Fibroblast of upper back skin (primary cell): Measurements from ENCODE around the gene KANSL1.
"Not testable (repeated sequence)": the region's sequence is repeated elsewhere in the genome, so short reads cannot be mapped to it uniquely, and the experiment has no call there.

Experiments
- DNase-seq: peaks from one replicate; pipeline ENCODE4 v3.0.0-alpha.2; 2013

KANSL1 gene

DNA sequence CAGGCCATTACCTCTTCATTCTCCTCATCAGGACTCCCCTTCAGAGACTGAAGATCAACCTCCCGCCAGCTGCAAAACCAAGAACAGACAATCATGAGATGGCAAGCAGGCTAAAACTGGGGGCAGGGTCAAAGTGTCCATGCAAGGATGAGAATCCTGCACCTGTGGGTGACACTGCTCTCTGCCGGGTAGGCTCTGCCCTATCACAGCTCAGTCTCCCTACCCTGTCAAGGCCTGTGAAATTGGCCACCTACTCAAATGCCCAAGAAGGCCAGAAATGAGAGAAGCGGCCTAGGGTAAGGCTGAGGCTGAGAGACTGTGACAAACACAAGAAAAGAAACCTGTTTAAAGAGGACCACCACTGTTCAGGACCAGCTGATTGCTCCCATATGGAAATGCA, 159.8 kb downstream of the KANSL1 start:
- no peak for DNase-seq

DNA sequence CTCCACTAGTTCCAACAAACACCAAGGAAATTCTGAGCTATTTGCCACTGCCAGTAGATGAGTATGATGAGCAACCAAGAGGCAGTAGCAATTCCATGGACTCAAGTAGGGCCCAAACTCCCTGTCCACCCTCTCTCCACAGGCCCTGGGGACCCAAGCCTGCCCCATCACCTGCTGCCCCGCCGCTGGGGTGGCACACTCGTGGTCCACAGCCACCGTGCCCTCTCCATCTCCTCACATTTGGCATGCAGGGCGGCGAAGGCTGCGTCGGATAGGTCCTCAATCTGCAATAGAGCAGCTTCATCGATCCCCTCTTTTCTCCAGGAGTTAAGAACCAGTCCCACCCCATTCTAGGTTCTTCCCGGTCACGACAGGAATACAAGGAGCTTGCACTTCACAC, 160.3 kb downstream of the KANSL1 start:
- no peak for DNase-seq

DNA sequence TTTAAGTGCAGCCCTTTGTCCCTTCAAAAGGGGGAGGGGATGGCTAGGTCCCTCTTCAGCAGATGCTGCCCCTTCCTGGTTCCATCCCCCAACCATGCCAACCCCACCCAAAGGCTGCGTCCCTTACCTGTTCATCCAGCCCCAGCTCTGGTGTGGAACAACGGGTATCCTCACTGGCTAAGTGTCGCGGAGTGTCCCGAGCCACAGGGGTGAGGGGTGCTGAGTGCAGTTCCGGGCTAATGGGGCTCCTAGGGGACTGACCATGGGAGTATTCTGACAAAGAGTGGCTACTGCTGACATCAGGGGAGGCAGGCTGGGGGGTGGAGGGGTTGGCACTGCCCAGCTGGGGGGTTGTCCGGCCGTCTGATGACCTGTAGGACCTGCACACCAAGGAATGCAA, 161.3 kb downstream of the KANSL1 start:
- DNase-seq, result no peak

DNA sequence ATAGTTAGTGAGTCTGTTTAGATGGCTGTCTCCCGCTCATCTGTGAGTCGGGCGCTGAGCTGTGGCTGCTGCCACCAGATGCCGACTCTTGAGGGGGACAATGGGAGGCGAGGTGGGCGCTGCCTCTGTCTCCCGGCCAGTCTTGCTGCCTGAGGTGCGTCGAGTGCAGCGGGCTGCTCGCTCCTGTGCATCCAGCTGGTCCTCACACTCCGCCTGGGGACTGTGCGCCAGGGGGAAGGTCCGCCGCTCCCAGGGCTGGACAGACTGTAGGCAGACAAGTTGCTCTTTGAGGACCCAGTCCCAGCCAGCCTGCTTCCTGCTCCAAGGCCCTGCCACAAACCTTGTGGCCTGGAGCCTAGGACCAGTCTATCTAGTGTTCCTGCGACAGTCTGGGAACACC, 161.8 kb downstream of the KANSL1 start:
- no peak for DNase-seq

DNA sequence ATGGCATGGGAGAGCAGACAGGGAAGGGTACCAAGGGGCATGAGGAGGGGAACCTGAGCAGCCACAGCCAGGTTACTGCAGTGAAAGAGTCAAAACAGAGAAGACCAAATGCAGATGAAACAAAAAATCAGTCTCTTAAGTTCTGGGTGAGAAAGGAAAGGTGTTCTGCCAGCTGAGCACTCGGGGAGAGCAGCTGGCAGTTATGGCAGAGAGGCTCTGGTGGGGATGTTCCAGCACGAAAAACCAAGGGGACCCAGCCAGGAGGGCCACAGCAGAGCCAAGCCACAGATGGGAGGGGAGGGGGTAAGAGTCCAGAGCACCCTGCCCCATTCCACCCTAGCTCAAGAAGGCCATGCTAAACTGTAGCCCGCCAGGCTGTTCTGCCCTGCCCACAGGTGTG, 162.5 kb downstream of the KANSL1 start:
- no peak for DNase-seq

DNA sequence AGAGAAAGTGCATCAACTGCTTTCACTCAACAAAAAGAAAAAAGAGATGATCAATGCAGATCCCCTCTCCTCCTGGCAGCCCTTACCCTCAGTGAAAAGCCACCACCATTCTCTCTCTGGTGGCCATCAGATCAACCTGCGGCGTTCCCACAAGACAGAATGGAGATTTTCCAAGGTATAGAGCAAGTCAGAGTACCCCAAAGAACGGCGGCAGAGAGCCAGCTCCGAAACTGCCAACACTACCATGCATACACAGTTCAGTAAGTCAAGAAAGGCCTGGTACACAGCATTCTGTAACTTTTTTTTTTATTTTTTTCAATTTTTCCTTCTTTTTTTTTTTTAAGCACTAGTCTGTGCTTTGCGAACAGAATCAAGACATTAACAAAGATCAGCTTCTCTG, 163.6 kb downstream of the KANSL1 start:
- DNase-seq, result no peak

DNA sequence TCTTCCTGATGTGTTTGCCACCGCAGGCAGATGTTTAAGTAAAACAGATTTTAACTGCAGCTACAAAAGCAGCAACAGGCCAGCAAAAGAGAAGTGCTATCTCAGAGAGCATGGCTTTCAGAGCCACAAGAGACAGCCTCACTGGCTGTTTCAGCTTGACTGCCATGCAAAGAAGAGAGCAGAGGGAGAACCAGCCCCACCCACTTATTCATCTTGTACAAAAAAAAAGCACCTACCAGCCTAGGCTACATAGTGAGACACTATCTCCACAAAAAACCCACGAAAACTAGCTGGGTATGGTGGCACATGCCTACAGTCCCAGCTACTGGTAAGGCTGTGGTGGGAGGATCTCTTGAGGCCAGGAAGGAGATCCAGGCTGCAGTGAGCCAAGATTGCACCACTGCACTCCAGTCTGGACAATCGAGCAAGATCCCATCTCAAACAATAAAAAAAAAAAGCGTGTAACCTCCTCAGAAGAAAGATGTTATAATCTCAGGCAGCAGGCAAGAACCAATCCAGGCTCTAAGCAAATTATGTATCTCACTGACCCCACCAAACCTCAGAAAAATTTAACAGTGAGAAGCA, 164.2 kb downstream of the KANSL1 start:
- no peak for DNase-seq

DNA sequence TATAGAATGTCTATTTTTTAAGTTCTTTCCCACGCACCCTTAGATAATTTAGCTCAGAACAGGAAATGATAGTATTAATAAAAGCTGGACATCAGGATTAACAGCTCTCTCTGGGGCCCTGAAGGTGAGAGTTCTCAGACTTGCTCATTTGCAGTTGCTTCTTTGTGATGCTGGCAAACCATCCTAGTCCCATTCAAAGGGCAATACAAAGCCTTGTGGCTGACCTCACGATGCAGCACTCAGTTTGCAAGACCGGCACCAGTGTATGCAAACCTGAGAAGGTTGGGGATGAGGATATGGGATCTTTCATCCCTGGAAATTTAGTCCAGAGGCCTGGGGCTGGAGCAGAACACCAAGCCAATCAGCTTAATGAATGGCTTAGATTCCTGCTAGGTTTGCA, 164.9 kb downstream of the KANSL1 start:
- DNase-seq, result no peak

DNA sequence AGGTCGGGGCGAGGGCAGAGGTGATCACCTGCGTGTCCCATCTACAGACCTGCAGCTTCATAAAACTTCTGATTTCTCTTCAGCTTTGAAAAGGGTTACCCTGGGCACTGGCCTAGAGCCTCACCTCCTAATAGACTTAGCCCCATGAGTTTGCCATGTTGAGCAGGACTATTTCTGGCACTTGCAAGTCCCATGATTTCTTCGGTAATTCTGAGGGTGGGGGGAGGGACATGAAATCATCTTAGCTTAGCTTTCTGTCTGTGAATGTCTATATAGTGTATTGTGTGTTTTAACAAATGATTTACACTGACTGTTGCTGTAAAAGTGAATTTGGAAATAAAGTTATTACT, 165.3 kb downstream of the KANSL1 start:
- DNase-seq, result no peak

DNA sequence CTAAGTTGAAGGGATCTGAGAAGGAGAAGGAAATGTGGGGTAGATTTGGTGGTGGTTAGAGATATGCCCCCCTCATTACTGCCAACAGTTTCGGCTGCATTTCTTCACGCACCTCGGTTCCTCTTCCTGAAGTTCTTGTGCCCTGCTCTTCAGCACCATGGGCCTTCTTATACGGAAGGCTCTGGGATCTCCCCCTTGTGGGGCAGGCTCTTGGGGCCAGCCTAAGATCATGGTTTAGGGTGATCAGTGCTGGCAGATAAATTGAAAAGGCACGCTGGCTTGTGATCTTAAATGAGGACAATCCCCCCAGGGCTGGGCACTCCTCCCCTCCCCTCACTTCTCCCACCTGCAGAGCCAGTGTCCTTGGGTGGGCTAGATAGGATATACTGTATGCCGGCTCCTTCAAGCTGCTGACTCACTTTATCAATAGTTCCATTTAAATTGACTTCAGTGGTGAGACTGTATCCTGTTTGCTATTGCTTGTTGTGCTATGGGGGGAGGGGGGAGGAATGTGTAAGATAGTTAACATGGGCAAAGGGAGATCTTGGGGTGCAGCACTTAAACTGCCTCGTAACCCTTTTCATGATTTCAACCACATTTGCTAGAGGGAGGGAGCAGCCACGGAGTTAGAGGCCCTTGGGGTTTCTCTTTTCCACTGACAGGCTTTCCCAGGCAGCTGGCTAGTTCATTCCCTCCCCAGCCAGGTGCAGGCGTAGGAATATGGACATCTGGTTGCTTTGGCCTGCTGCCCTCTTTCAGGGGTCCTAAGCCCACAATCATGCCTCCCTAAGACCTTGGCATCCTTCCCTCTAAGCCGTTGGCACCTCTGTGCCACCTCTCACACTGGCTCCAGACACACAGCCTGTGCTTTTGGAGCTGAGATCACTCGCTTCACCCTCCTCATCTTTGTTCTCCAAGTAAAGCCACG, 165.9 kb downstream of the KANSL1 start:
- no peak for DNase-seq

DNA sequence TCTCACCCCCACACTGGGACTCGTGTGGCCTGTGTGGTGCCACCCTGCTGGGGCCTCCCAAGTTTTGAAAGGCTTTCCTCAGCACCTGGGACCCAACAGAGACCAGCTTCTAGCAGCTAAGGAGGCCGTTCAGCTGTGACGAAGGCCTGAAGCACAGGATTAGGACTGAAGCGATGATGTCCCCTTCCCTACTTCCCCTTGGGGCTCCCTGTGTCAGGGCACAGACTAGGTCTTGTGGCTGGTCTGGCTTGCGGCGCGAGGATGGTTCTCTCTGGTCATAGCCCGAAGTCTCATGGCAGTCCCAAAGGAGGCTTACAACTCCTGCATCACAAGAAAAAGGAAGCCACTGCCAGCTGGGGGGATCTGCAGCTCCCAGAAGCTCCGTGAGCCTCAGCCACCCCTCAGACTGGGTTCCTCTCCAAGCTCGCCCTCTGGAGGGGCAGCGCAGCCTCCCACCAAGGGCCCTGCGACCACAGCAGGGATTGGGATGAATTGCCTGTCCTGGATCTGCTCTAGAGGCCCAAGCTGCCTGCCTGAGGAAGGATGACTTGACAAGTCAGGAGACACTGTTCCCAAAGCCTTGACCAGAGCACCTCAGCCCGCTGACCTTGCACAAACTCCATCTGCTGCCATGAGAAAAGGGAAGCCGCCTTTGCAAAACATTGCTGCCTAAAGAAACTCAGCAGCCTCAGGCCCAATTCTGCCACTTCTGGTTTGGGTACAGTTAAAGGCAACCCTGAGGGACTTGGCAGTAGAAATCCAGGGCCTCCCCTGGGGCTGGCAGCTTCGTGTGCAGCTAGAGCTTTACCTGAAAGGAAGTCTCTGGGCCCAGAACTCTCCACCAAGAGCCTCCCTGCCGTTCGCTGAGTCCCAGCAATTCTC, 166.8 kb downstream of the KANSL1 start:
- DNase-seq, result no peak

DNA sequence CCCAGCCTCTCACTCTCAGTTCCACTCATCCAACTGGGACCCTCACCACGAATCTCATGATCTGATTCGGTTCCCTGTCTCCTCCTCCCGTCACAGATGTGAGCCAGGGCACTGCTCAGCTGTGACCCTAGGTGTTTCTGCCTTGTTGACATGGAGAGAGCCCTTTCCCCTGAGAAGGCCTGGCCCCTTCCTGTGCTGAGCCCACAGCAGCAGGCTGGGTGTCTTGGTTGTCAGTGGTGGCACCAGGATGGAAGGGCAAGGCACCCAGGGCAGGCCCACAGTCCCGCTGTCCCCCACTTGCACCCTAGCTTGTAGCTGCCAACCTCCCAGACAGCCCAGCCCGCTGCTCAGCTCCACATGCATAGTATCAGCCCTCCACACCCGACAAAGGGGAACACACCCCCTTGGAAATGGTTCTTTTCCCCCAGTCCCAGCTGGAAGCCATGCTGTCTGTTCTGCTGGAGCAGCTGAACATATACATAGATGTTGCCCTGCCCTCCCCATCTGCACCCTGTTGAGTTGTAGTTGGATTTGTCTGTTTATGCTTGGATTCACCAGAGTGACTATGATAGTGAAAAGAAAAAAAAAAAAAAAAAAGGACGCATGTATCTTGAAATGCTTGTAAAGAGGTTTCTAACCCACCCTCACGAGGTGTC, 167.6 kb downstream of the KANSL1 start:
- DNase-seq, result no peak

DNA sequence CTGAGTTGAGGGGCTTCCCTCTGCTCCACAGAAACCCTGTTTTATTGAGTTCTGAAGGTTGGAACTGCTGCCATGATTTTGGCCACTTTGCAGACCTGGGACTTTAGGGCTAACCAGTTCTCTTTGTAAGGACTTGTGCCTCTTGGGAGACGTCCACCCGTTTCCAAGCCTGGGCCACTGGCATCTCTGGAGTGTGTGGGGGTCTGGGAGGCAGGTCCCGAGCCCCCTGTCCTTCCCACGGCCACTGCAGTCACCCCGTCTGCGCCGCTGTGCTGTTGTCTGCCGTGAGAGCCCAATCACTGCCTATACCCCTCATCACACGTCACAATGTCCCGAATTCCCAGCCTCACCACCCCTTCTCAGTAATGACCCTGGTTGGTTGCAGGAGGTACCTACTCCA, 168.2 kb downstream of the KANSL1 start:
- no peak for DNase-seq

DNA sequence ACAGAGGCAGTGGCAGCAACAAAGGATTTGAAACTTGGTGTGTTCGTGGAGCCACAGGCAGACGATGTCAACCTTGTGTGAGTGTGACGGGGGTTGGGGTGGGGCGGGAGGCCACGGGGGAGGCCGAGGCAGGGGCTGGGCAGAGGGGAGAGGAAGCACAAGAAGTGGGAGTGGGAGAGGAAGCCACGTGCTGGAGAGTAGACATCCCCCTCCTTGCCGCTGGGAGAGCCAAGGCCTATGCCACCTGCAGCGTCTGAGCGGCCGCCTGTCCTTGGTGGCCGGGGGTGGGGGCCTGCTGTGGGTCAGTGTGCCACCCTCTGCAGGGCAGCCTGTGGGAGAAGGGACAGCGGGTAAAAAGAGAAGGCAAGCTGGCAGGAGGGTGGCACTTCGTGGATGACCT, 168.6 kb downstream of the KANSL1 start:
- DNase-seq, result no peak

DNA sequence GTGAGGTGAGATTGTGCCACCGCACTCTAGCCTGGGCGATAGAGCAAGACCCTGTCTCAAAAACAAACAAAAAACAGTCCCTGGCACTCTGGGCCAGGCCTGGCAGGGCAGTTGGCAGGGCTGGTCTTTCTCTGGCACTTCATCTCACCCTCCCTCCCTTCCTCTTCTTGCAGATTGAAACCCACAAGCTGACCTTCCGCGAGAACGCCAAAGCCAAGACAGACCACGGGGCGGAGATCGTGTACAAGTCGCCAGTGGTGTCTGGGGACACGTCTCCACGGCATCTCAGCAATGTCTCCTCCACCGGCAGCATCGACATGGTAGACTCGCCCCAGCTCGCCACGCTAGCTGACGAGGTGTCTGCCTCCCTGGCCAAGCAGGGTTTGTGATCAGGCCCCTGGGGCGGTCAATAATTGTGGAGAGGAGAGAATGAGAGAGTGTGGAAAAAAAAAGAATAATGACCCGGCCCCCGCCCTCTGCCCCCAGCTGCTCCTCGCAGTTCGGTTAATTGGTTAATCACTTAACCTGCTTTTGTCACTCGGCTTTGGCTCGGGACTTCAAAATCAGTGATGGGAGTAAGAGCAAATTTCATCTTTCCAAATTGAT, 169.3 kb downstream of the KANSL1 start:
- DNase-seq, result no peak

DNA sequence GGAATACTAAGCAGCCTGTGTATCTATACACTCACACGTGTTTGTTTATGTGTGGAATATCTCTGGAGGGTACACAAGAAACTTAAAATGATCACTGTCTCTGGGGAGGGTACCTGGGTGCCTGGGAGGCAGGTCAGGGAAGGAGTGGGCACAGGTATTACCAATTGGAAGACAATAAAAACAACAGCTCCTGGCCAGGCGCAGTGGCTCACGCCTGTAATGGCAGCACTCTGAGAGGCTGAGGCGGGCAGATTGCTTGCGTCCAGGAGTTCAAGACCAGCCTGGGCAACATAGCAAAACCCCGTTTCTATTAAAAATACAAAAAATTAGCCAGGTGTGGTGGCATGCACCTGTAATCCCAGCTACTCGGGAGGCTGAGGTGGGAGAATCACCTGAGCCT, 169.9 kb downstream of the KANSL1 start:
- DNase-seq, result not testable (repeated sequence)

DNA sequence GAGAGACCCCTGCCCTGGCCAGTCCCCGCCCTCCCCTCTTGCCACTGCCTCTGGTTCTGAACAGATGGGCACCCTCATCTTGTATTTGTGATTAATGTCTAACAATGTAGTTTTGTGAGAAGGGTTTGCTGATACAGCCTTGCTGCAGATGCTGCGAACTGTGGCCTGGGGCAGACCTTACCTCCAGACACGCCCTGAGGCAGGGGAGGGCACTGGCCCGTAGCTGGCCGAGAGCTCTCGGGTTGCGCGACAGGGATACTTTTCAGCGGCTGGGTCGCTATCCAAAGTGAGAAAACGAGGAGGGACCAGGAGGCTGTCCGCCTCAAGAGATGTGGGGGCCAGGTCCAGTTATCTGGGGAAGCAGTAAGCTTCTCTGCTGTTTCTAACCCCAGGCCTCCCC, 172.2 kb downstream of the KANSL1 start:
- DNase-seq, result no peak

DNA sequence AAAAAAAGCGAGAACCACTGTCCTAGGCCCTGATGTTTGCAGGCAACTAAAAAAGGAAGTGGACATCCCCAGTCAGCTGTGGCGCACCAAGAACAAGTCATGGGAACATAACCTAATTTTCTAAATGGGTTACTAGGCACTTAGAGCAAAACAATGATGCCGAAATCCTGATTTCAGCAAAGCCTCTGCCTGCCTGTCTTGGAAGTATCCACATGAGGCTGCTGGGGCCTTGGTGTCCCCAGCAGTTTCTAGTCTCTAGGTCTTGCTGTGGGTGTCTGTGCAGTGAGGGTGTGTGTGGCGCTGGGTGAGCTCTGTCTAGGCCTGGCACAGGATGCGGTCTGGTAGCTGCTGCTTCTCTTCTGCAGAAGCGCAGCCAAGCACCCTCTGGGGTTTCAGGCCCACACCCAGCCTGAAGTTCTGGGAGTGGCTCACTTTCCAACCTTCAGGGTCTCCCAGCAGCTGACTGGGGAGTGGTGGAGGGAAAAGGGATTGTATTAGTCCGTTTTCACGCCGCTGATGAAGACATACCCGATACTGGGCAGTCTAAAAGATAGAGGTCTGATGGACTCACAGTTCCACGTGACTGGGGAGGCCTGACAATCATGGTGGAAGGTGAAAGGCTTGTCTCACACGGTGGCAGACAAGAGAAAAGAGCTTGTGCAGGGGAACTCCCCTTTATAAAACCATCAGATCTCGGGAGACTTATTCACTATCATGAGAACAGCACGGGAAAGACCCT, 173.0 kb downstream of the KANSL1 start:
- no peak for DNase-seq

DNA sequence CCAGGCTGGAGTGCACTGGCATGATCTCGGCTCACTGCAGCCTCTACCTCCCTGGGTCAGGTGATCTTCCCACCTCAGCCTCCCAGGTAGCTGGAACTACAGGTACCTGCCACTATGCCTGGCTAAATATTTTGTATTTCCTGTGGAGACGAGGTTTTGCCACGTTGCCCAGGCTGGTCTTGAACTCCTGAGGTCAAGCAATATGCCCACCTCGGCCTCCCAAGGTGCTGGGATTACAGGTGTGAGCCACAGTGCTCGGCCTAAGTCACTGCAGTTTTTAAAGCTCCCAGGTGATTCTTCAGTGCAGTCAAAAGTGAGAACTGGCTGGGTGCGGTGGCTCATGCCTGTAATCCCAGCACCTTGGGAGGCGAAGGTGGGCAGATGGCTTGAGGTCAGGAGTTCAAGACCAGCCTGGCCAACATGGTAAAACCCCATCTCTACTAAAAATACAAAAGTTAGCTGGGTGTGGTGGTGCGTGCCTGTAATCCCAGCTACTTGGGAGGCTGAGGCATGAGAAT, 173.8 kb downstream of the KANSL1 start:
- not testable (repeated sequence) for DNase-seq

DNA sequence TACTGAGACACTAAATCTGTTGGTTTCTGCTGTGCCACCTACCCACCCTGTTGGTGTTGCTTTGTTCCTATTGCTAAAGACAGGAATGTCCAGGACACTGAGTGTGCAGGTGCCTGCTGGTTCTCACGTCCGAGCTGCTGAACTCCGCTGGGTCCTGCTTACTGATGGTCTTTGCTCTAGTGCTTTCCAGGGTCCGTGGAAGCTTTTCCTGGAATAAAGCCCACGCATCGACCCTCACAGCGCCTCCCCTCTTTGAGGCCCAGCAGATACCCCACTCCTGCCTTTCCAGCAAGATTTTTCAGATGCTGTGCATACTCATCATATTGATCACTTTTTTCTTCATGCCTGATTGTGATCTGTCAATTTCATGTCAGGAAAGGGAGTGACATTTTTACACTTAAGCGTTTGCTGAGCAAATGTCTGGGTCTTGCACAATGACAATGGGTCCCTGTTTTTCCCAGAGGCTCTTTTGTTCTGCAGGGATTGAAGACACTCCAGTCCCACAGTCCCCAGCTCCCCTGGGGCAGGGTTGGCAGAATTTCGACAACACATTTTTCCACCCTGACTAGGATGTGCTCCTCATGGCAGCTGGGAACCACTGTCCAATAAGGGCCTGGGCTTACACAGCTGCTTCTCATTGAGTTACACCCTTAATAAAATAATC, 179.6 kb downstream of the KANSL1 start:
- peak; percentile 51 for DNase-seq

DNA sequence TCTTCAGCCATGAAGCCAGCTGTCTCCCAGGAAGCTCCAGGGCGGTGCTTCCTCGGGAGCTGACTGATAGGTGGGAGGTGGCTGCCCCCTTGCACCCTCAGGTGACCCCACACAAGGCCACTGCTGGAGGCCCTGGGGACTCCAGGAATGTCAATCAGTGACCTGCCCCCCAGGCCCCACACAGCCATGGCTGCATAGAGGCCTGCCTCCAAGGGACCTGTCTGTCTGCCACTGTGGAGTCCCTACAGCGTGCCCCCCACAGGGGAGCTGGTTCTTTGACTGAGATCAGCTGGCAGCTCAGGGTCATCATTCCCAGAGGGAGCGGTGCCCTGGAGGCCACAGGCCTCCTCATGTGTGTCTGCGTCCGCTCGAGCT, 180.1 kb downstream of the KANSL1 start:
- no peak for DNase-seq
